IMR-90 (cell line): Measurements from ENCODE around the gene SLC35D2. TPM values are rescaled to one million over a fixed set of nuclear protein-coding genes. Genes with fewer than 3 reads are reported as not detected.

Source experiments
- ATAC-seq: fragments of 200-7000 bp; cut with Tn5 transposase; 2 replicates; pipeline ENCODE4 v1.9.1; 2020; ENCODE audit warnings: low read depth, mild to moderate bottlenecking, moderate library complexity
- BruUV-seq: library from RNA; stranded (reverse); fragments of 400-500 nt; replicated peaks from 2 replicates; lab custom pipeline; 2021; lab: Mats Ljungman, UMichigan
- CTCF ChIA-PET: fragments of 300-600 bp; formaldehyde crosslinking; extraction: SDS; loops from one replicate; lab custom pipeline; 2021; ENCODE audit warnings: antibody characterized with exemption; lab: Yijun Ruan, JAX
- POLR2A ChIA-PET: fragments of 300-600 bp; sonication (Branson Sonifier 250); formaldehyde crosslinking; loops from one replicate; lab custom pipeline; 2022; ENCODE audit warnings: antibody characterized with exemption; ENCODE audit not compliant: unreplicated experiment; lab: Charles Lee
- DNase-seq: peaks from one replicate; pipeline ENCODE4 v3.0.0; 2013
- H2AFZ ChIP-seq: replicated peaks from 2 replicates; pipeline ENCODE3; 2013; ENCODE audit warnings: low read length, mild to moderate bottlenecking; ENCODE audit not compliant: poor library complexity
- H2AK5ac ChIP-seq: 2 replicates; pipeline ENCODE4 v1.6.1; 2013; ENCODE audit warnings: low read depth, low read length, inconsistent platforms
- H2AK9ac ChIP-seq: replicated peaks from 2 replicates; pipeline ENCODE3; 2013; ENCODE audit warnings: mild to moderate bottlenecking, low read depth, low read length, moderate library complexity; ENCODE audit not compliant: poor library complexity
- H2BK120ac ChIP-seq: 2 replicates; pipeline ENCODE4 v1.6.1; 2013; ENCODE audit warnings: low read depth, low read length, inconsistent platforms
- H2BK15ac ChIP-seq: 3 replicates; pipeline ENCODE4 v1.6.1; 2013; ENCODE audit warnings: low read depth, low read length, inconsistent platforms
- H2BK20ac ChIP-seq: 2 replicates; pipeline ENCODE4 v1.6.1; 2013; ENCODE audit warnings: low read depth, mild to moderate bottlenecking, inconsistent platforms, low read length, moderate library complexity
- H2BK5ac ChIP-seq: 2 replicates; pipeline ENCODE4 v1.6.1; 2013; ENCODE audit warnings: mild to moderate bottlenecking, low read depth, low read length, inconsistent platforms; ENCODE audit not compliant: poor library complexity, severe bottlenecking
- H3K14ac ChIP-seq: replicated peaks from 2 replicates; pipeline ENCODE4 v1.6.1; 2013; ENCODE audit warnings: low read depth, low read length, inconsistent platforms
- H3K18ac ChIP-seq: 2 replicates; pipeline ENCODE4 v1.6.1; 2013; ENCODE audit warnings: low read depth, low read length, control low read depth
- H3K23ac ChIP-seq: 2 replicates; pipeline ENCODE4 v1.6.1; 2013; ENCODE audit warnings: low read depth, low read length, inconsistent platforms
- H3K27ac ChIP-seq: 2 replicates; pipeline ENCODE4 v1.5.1; 2013; ENCODE audit warnings: mild to moderate bottlenecking, control low read depth, low read length; ENCODE audit not compliant: insufficient read depth
- H3K27me3 ChIP-seq: 2 replicates; pipeline ENCODE4 v1.6.1; 2013; ENCODE audit warnings: low read length; ENCODE audit not compliant: control insufficient read depth, insufficient read depth
- H3K36me3 ChIP-seq: 2 replicates; pipeline ENCODE4 v1.6.1; 2013; ENCODE audit warnings: low read length, mixed read lengths; ENCODE audit not compliant: control insufficient read depth, insufficient read depth
- H3K4ac ChIP-seq: 2 replicates; pipeline ENCODE4 v1.6.1; 2013; ENCODE audit warnings: low read depth, low read length, inconsistent platforms
- H3K4me1 ChIP-seq: 2 replicates; pipeline ENCODE4 v1.6.1; 2013; ENCODE audit warnings: low read length, mixed read lengths; ENCODE audit not compliant: control insufficient read depth, insufficient read depth
- H3K4me2 ChIP-seq: 2 replicates; pipeline ENCODE4 v1.6.1; 2013; ENCODE audit warnings: low read depth, mild to moderate bottlenecking, control low read depth, low read length, moderate library complexity
- H3K4me3 ChIP-seq: 2 replicates; pipeline ENCODE4 v1.5.1; 2013; ENCODE audit warnings: low read depth, mild to moderate bottlenecking, control low read depth, low read length, moderate library complexity; ENCODE audit not compliant: insufficient read depth
- H3K56ac ChIP-seq: 2 replicates; pipeline ENCODE4 v1.6.1; 2013; ENCODE audit warnings: low read length, inconsistent platforms; ENCODE audit not compliant: insufficient read depth; ENCODE audit errors: extremely low read depth
- H3K79me1 ChIP-seq, 2 experiments: 2 replicates each; pipeline ENCODE4 v1.6.1; 2013; ENCODE audit warnings: low read length in 2 of 2, inconsistent platforms in 1 of 2, low read depth in 1 of 2
- H3K9ac ChIP-seq: 2 replicates; pipeline ENCODE4 v1.6.1; 2013; ENCODE audit warnings: low read depth, low read length, control low read depth
- H3K9me1 ChIP-seq: 2 replicates; pipeline ENCODE4 v1.6.1; 2013; ENCODE audit warnings: low read length, inconsistent platforms; ENCODE audit not compliant: insufficient read depth
- H3K9me3 ChIP-seq: 2 replicates; pipeline ENCODE4 v1.6.1; 2013; ENCODE audit warnings: low read length; ENCODE audit not compliant: control insufficient read depth, insufficient read depth
- H4K20me1 ChIP-seq: 2 replicates; pipeline ENCODE4 v1.6.1; 2013; ENCODE audit warnings: low read length, inconsistent platforms; ENCODE audit not compliant: insufficient read depth
- H4K5ac ChIP-seq: 2 replicates; pipeline ENCODE4 v1.6.1; 2013; ENCODE audit warnings: mild to moderate bottlenecking, low read depth, low read length, control low read depth
- H4K8ac ChIP-seq, 2 experiments: 2 replicates each; pipeline ENCODE4 v1.6.1; 2013; ENCODE audit warnings: low read depth in 2 of 2, low read length in 2 of 2, control low read depth in 1 of 2, inconsistent platforms in 1 of 2
- H4K91ac ChIP-seq: 2 replicates; pipeline ENCODE4 v1.6.1; 2013; ENCODE audit warnings: low read depth, low read length, inconsistent platforms; ENCODE audit not compliant: insufficient read depth
- MAFK ChIP-seq: IDR thresholded peaks from 2 replicates; pipeline ENCODE4 v1.6.1; 2012; ENCODE audit warnings: low read depth, low read length, improper control_type of control experiment
- WGBS, 2 experiments: methylation state at CpG; one replicate each; pipeline versions ENCODE4 v1.1.5 to v1.1.7; 2013; ENCODE audit warnings: missing lambda C conversion rate in 2 of 2; ENCODE audit not compliant: insufficient read length in 1 of 2; ENCODE audit errors: extremely low coverage in 2 of 2; 5-methylcytosine and 5-hydroxymethylcytosine counted together
- dilution Hi-C: fragments of 300-500 bp; cut with HindIII; formaldehyde crosslinking; loops from one replicate; pipeline ENCODE4 v1.14.3; 2018; ENCODE audit warnings: low sequenced_read_pairs; ENCODE audit not compliant: unreplicated experiment
- in situ Hi-C: fragments of 300-500 bp; cut with MboI; formaldehyde crosslinking; loops from 3 replicates; pipeline ENCODE4 v1.14.3; 2019; ENCODE audit warnings: low sequenced_read_pairs, inconsistent platforms, mixed read lengths
- intact Hi-C: fragments of 100-400 bp; cut with micrococcal nuclease; formaldehyde crosslinking; loops from 2 replicates; pipeline ENCODE4 v1.10.0; 2022
- polyA plus RNA-seq, 3 experiments: library from polyadenylated mRNA; depleted of rRNA; stranded (reverse); fragments of >200 nt; gene quantifications; 2 replicates each; pipeline ENCODE4 v1.2.3, GENCODE V29; 2012; ENCODE audit warnings: low replicate concordance in 1 of 3
- total RNA-seq: library from RNA; depleted of rRNA; stranded (reverse); fragments of >200 nt; gene quantifications from 2 replicates; pipeline ENCODE4 v1.2.3, GENCODE V29; 2012
- TF ChIP-seq, protein P1 (sequence below): conservative IDR thresholded peaks from 2 replicates; pipeline ENCODE4 v1.5.1; 2012; ENCODE audit warnings: mild to moderate bottlenecking, low read depth, low read length, improper control_type of control experiment

The SLC35D2 gene
- total and polyA plus RNA-seq, 2 of the 4 experiments (the other 2 are of a cell fraction), result 9.7 to 11.8 TPM

DNA sequence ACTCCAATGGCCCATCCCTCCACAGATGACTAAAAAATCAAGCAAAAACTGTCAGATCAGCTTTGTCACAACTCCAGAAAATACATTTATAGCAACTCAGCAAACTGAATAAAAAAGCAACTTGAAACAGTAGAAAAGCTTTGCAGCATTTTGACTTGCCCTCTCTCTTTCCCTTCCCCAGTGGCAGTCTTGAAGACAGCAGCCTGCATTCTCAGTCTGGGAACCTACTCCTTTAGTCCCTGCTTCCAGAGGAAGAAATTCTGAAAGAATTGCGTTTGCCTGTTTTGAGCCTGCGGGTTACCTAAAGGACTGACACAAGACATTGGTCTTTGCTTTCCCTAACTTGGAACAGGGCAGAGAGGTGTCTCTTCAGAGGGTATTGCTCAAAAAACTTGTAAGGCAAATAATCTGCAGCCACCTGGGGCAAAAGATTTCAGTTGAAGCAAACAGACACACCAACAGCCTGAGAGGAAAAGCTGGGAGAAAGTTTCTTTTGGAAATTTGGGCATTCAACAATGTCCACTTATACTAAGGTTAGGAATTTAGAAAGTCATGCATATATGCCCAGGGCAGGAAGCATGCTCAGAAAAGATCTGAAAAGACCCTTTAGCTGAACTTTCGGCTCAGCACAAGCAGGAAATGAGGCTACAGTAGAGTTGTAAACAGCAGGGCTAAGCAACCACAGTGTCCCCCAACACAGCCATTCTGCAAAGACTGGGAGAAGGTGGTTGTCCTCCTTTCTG lies 15.2 kb upstream of the SLC35D2 start:
- no peak overlapping the region for H3K27ac ChIP-seq
- no peaks in the 10 kb centered on the region for H4K20me1 ChIP-seq
- no peak overlapping the region for H2BK20ac ChIP-seq
- no peaks in the 10 kb centered on the region for H3K27me3 ChIP-seq
- in situ Hi-C loops, result loop anchor here (10.0 kb wide), 1 partner anchor 64 kb away; no protein-coding TSS in a partner anchor
- WGBS, 2 experiments, result no CpG with 5 or more reads among the region's 3 CpGs
- DNase-seq, result no peak
- no TSS peak for BruUV-seq
- H2AK5ac ChIP-seq, result no peak overlapping the region
- no peak overlapping the region for H2BK120ac ChIP-seq
- H3K14ac ChIP-seq, result no peak overlapping the region
- no peaks in the 10 kb centered on the region for H3K36me3 ChIP-seq
- H3K18ac ChIP-seq, result no peak overlapping the region
- H3K4me1 ChIP-seq, result peaks cover 2% of the 10 kb centered on the region
- no peak overlapping the region for H2AK9ac ChIP-seq
- H3K9ac ChIP-seq, result no peak overlapping the region
- intact Hi-C loops, result no loop called here
- dilution Hi-C loops, result no loop called here
- ATAC-seq, result peak; percentile 29; the same call in 1 of the 2 replicates
- peaks cover 3% of the 10 kb centered on the region for H3K9me3 ChIP-seq
- no peak overlapping the region for H3K4me3 ChIP-seq
- no peak overlapping the region for H2BK5ac ChIP-seq
- ChIA-PET POLR2A (no interaction called here), CTCF (interaction anchor here (0.6 to 1.3 kb wide), 2 partner anchors 16 to 175 kb away, joined by 3 to 4 read pairs; partner anchors contain the start of gene SLC35D2)
- 0 out of 2 replicates have a peak overlapping the region, but pooled peaks have one; percentile 4 for H3K23ac ChIP-seq
- H3K4ac ChIP-seq, result no peak overlapping the region
- no peaks in the 10 kb centered on the region for H3K9me1 ChIP-seq
- H4K91ac ChIP-seq, result no peak overlapping the region
- H3K79me1 ChIP-seq, result peaks cover 3 to 31% of the 10 kb centered on the region in 2 experiments
- no peak overlapping the region for H2BK15ac ChIP-seq
- H4K8ac ChIP-seq, result peak overlapping the region in 1 of 2 experiments; percentile 14; a peak in 1 of 4 replicates
- TF ChIP-seq, protein P1, sequence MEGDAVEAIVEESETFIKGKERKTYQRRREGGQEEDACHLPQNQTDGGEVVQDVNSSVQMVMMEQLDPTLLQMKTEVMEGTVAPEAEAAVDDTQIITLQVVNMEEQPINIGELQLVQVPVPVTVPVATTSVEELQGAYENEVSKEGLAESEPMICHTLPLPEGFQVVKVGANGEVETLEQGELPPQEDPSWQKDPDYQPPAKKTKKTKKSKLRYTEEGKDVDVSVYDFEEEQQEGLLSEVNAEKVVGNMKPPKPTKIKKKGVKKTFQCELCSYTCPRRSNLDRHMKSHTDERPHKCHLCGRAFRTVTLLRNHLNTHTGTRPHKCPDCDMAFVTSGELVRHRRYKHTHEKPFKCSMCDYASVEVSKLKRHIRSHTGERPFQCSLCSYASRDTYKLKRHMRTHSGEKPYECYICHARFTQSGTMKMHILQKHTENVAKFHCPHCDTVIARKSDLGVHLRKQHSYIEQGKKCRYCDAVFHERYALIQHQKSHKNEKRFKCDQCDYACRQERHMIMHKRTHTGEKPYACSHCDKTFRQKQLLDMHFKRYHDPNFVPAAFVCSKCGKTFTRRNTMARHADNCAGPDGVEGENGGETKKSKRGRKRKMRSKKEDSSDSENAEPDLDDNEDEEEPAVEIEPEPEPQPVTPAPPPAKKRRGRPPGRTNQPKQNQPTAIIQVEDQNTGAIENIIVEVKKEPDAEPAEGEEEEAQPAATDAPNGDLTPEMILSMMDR, result no peak
- TF ChIP-seq MAFK, result 0 out of 2 replicates have a peak, but pooled peaks have one; percentile 2
- 0 out of 2 replicates have a peak overlapping the region, but pooled peaks have one; percentile 51 for H4K5ac ChIP-seq
- H2AFZ ChIP-seq, result peak overlapping the region; percentile 80
- H3K4me2 ChIP-seq, result peak overlapping the region; percentile 59; the same call in 1 of the 2 replicates
- no peak overlapping the region for H3K56ac ChIP-seq
